Measurements from ENCODE around the gene ZNF555.

DNA sequence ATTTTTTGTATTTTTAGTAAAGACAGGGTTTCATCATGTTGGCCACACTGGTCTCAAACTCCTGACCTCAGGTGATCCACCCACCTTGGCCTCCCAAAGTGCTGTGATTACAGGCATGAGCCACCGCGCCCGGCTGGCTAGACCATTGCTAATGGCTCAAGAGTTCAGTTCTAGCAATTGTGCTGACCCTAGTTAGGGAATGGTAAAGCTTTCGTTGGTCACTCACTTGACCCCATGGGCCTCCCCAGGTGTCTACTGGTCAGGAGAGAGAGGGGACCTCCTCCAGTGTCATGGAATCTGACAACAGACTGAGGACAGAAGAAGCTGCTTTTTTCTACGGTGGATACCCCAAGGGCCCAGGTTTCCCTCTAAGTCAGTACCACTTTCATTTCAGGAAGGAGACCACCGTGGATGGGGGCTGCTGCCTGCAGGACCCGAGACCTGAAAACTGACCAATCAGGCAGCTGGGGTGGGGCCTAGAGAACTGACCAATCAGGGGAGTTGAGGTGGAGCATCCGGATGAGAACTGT is 25.3 kb downstream of the ZNF555 start:
- TF ChIP-seq POLR2A (IDR thresholded peaks at IDR 0.05; ENCODE audit: low read length) (no peak), FOSL2 (IDR thresholded peaks at IDR 0.05) (no peak), FOSL2 (CRISPR knock-in tag; IDR thresholded peaks at IDR 0.05) (no peak), RFX5 (IDR thresholded peaks at IDR 0.05) (no peak), RARB (CRISPR knock-in tag; IDR thresholded peaks at IDR 0.05) (no peak), RAD21 (conservative IDR thresholded peaks at IDR 0.05 in 1 of 2, IDR thresholded peaks at IDR 0.05 in 1 of 2) (no peak), HOXA7 (CRISPR knock-in tag; IDR thresholded peaks at IDR 0.05) (no peak)
- TF ChIP-seq, protein P1, sequence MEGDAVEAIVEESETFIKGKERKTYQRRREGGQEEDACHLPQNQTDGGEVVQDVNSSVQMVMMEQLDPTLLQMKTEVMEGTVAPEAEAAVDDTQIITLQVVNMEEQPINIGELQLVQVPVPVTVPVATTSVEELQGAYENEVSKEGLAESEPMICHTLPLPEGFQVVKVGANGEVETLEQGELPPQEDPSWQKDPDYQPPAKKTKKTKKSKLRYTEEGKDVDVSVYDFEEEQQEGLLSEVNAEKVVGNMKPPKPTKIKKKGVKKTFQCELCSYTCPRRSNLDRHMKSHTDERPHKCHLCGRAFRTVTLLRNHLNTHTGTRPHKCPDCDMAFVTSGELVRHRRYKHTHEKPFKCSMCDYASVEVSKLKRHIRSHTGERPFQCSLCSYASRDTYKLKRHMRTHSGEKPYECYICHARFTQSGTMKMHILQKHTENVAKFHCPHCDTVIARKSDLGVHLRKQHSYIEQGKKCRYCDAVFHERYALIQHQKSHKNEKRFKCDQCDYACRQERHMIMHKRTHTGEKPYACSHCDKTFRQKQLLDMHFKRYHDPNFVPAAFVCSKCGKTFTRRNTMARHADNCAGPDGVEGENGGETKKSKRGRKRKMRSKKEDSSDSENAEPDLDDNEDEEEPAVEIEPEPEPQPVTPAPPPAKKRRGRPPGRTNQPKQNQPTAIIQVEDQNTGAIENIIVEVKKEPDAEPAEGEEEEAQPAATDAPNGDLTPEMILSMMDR (IDR thresholded peaks at IDR 0.05), result no peak
- TF ChIP-seq, protein P2, sequence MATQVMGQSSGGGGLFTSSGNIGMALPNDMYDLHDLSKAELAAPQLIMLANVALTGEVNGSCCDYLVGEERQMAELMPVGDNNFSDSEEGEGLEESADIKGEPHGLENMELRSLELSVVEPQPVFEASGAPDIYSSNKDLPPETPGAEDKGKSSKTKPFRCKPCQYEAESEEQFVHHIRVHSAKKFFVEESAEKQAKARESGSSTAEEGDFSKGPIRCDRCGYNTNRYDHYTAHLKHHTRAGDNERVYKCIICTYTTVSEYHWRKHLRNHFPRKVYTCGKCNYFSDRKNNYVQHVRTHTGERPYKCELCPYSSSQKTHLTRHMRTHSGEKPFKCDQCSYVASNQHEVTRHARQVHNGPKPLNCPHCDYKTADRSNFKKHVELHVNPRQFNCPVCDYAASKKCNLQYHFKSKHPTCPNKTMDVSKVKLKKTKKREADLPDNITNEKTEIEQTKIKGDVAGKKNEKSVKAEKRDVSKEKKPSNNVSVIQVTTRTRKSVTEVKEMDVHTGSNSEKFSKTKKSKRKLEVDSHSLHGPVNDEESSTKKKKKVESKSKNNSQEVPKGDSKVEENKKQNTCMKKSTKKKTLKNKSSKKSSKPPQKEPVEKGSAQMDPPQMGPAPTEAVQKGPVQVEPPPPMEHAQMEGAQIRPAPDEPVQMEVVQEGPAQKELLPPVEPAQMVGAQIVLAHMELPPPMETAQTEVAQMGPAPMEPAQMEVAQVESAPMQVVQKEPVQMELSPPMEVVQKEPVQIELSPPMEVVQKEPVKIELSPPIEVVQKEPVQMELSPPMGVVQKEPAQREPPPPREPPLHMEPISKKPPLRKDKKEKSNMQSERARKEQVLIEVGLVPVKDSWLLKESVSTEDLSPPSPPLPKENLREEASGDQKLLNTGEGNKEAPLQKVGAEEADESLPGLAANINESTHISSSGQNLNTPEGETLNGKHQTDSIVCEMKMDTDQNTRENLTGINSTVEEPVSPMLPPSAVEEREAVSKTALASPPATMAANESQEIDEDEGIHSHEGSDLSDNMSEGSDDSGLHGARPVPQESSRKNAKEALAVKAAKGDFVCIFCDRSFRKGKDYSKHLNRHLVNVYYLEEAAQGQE (IDR thresholded peaks at IDR 0.05), result no peak

All from A549 (cell line).